ENCODE data around the gene ZNF236. TPM values are rescaled to one million over a fixed set of nuclear protein-coding genes. Genes with fewer than 3 reads are reported as not detected.

ZNF236 gene
- polyA plus RNA-seq, 1 donor from 2014 or later, result 7.7 TPM

DNA sequence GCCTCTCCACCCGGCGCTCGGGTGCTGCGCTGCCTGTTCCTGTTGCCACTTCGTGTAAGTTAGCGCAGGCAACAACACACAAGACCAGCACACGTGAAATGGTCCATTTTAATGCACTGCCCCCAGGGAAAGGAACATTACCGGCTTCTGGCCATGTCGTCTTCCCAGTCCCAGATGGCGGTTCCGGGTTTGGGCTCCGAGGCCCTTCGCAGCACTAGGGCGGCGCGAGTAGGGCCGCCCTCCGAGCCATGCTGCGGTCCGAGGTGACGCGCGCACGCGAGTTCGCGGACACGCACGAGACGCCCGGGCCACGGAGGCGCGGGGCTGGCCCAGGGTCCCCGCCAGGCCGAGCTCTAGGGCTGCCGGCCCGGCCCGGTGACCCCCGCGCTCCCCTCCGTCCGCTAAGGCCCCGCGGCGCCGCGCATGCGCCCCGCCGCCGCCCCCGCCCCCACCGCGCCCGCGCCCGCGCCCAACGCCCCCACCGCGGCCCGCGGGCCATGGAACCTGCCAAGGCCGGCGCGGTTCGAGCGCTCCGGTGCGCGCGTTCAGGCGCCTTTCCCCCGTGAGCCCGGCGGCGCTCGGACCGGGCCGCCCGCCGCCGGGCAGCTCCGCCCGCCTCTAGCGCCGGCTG is 367 bp upstream of the ZNF236 start:
- Histone ChIP-seq H3K9me2 (ENCODE audit: insufficient read depth, low read length) (no peaks in the 10 kb centered on the region), H3K79me2 (replicated peaks; ENCODE audit: insufficient read depth, low read length) (peaks cover 35% of the 10 kb centered on the region), H3K27me3 (ENCODE audit: insufficient read depth, low read depth, low read length) (no peaks in the 10 kb centered on the region), H2AFZ (ENCODE audit: low read depth, low read length) (peak overlapping the region; percentile 65), H3K4me2 (ENCODE audit: low read length) (peak overlapping the region; percentile 92), H3K27ac (ENCODE audit: low read length) (peak overlapping the region; percentile 82), H3K36me3 (ENCODE audit: insufficient read depth, low read length) (peaks cover 8% of the 10 kb centered on the region), H3K9ac (ENCODE audit: low read length) (peak overlapping the region; percentile 88), H3F3A (ENCODE audit: insufficient read depth, low read length, poor library complexity, severe bottlenecking) (no peaks in the 10 kb centered on the region), H3K9me3 (ENCODE audit: low read length) (no peaks in the 10 kb centered on the region), H4K20me1 (ENCODE audit: insufficient read depth) (no peaks in the 10 kb centered on the region), H3K4me3 (ENCODE audit: low read length) (peak overlapping the region; percentile 99)
- TF ChIP-seq, protein P1, sequence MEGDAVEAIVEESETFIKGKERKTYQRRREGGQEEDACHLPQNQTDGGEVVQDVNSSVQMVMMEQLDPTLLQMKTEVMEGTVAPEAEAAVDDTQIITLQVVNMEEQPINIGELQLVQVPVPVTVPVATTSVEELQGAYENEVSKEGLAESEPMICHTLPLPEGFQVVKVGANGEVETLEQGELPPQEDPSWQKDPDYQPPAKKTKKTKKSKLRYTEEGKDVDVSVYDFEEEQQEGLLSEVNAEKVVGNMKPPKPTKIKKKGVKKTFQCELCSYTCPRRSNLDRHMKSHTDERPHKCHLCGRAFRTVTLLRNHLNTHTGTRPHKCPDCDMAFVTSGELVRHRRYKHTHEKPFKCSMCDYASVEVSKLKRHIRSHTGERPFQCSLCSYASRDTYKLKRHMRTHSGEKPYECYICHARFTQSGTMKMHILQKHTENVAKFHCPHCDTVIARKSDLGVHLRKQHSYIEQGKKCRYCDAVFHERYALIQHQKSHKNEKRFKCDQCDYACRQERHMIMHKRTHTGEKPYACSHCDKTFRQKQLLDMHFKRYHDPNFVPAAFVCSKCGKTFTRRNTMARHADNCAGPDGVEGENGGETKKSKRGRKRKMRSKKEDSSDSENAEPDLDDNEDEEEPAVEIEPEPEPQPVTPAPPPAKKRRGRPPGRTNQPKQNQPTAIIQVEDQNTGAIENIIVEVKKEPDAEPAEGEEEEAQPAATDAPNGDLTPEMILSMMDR (IDR thresholded peaks at IDR 0.05; ENCODE audit: poor library complexity, severe bottlenecking), result peak; percentile 14
- no peak for TF ChIP-seq EP300 (conservative IDR thresholded peaks at IDR 0.05; ENCODE audit: poor library complexity, severe bottlenecking)
- peak; percentile 89 for TF ChIP-seq MXI1 (conservative IDR thresholded peaks at IDR 0.05; ENCODE audit: poor library complexity, severe bottlenecking)
- TF ChIP-seq EZH2 (IDR thresholded peaks at IDR 0.05; ENCODE audit: borderline replicate concordance, insufficient read depth, low read length, poor library complexity, severe bottlenecking), result no peak
- TF ChIP-seq TAF1 (IDR thresholded peaks at IDR 0.05; ENCODE audit: low read depth), result peak; percentile 67
- peak; percentile 37 for TF ChIP-seq SMC3 (conservative IDR thresholded peaks at IDR 0.05; ENCODE audit: poor library complexity)
- no peak for TF ChIP-seq POLR2AphosphoS5 (IDR thresholded peaks at IDR 0.05)
- TF ChIP-seq, protein P2, sequence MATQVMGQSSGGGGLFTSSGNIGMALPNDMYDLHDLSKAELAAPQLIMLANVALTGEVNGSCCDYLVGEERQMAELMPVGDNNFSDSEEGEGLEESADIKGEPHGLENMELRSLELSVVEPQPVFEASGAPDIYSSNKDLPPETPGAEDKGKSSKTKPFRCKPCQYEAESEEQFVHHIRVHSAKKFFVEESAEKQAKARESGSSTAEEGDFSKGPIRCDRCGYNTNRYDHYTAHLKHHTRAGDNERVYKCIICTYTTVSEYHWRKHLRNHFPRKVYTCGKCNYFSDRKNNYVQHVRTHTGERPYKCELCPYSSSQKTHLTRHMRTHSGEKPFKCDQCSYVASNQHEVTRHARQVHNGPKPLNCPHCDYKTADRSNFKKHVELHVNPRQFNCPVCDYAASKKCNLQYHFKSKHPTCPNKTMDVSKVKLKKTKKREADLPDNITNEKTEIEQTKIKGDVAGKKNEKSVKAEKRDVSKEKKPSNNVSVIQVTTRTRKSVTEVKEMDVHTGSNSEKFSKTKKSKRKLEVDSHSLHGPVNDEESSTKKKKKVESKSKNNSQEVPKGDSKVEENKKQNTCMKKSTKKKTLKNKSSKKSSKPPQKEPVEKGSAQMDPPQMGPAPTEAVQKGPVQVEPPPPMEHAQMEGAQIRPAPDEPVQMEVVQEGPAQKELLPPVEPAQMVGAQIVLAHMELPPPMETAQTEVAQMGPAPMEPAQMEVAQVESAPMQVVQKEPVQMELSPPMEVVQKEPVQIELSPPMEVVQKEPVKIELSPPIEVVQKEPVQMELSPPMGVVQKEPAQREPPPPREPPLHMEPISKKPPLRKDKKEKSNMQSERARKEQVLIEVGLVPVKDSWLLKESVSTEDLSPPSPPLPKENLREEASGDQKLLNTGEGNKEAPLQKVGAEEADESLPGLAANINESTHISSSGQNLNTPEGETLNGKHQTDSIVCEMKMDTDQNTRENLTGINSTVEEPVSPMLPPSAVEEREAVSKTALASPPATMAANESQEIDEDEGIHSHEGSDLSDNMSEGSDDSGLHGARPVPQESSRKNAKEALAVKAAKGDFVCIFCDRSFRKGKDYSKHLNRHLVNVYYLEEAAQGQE (IDR thresholded peaks at IDR 0.05; ENCODE audit: borderline replicate concordance), result no peak

GRCh38 chr18:76823161-76823538 is 793 bp downstream of the ZNF236 start:
- Histone ChIP-seq H3K9me2 (ENCODE audit: insufficient read depth, low read length) (no peaks in the 10 kb centered on the region), H3K79me2 (replicated peaks; ENCODE audit: insufficient read depth, low read length) (peaks cover 35% of the 10 kb centered on the region), H3K9me3 (ENCODE audit: low read length) (no peaks in the 10 kb centered on the region), H3K4me2 (ENCODE audit: low read length) (no peak overlapping the region), H2AFZ (ENCODE audit: low read depth, low read length) (peak overlapping the region; percentile 76), H3K27ac (ENCODE audit: low read length) (no peak overlapping the region), H3K36me3 (ENCODE audit: insufficient read depth, low read length) (peaks cover 4% of the 10 kb centered on the region), H3K4me3 (ENCODE audit: low read length) (peak overlapping the region; percentile 70), H3K9ac (ENCODE audit: low read length) (peak overlapping the region; percentile 71), H3K27me3 (ENCODE audit: insufficient read depth, low read depth, low read length) (no peaks in the 10 kb centered on the region), H4K20me1 (ENCODE audit: insufficient read depth) (no peaks in the 10 kb centered on the region), H3F3A (ENCODE audit: insufficient read depth, low read length, poor library complexity, severe bottlenecking) (no peaks in the 10 kb centered on the region)
- TF ChIP-seq RAD21 (conservative IDR thresholded peaks at IDR 0.05) (no peak), SMC3 (conservative IDR thresholded peaks at IDR 0.05; ENCODE audit: poor library complexity) (no peak), EP300 (conservative IDR thresholded peaks at IDR 0.05; ENCODE audit: poor library complexity, severe bottlenecking) (no peak), TAF1 (IDR thresholded peaks at IDR 0.05; ENCODE audit: low read depth) (no peak), POLR2AphosphoS5 (IDR thresholded peaks at IDR 0.05) (no peak), EZH2 (IDR thresholded peaks at IDR 0.05; ENCODE audit: borderline replicate concordance, insufficient read depth, low read length, poor library complexity, severe bottlenecking) (no peak), MXI1 (conservative IDR thresholded peaks at IDR 0.05; ENCODE audit: poor library complexity, severe bottlenecking) (no peak)
- TF ChIP-seq, protein P2 (IDR thresholded peaks at IDR 0.05; ENCODE audit: borderline replicate concordance), result no peak
- TF ChIP-seq, protein P1 (IDR thresholded peaks at IDR 0.05; ENCODE audit: poor library complexity, severe bottlenecking), result no peak

Data from neural cell (in vitro differentiated cells).